ENCODE measurements around the gene ERCC8. TPM values are rescaled to one million over a fixed set of nuclear protein-coding genes. Genes with fewer than 3 reads are reported as not detected.
A peak's percentile ranks its signal among the peaks of the same experiment; 100 is the strongest.

ERCC8 gene
- total and polyA plus RNA-seq, 9 of the 15 experiments (the other 6 are each of a cell fraction or from before 2014, with no cell fraction given) = 10.1 to 41.8 (median 24.4) TPM

- TF ChIP-seq FOXP4 (CRISPR knock-in tag; IDR thresholded peaks at IDR 0.05; ENCODE audit: borderline replicate concordance) (no peak), MEIS2 (IDR thresholded peaks at IDR 0.05; ENCODE audit: partially characterized antibody) (no peak), ZNF695 (CRISPR knock-in tag; IDR thresholded peaks at IDR 0.05) (no peak), PCBP2 (IDR thresholded peaks at IDR 0.05; ENCODE audit: low read depth, low read length, poor library complexity, severe bottlenecking) (no peak), ZEB2 (IDR thresholded peaks at IDR 0.05) (0 out of 2 replicates have a peak, but pooled peaks have one; percentile 38), MITF (IDR thresholded peaks at IDR 0.05) (no peak), ZNF830 (CRISPR knock-in tag; IDR thresholded peaks at IDR 0.05) (no peak), CEBPZ (IDR thresholded peaks at IDR 0.05; ENCODE audit: borderline replicate concordance, low read depth, low read length) (no peak), STAG1 (CRISPR knock-in tag; IDR thresholded peaks at IDR 0.05; ENCODE audit: borderline replicate concordance) (no peak), MCM2 (IDR thresholded peaks at IDR 0.05; ENCODE audit: low read depth) (no peak), KAT8 (IDR thresholded peaks at IDR 0.05; ENCODE audit: low read depth) (no peak), FOXM1 (IDR thresholded peaks at IDR 0.05; ENCODE audit: low read depth) (no peak), FOXM1 (CRISPR knock-in tag; IDR thresholded peaks at IDR 0.05; ENCODE audit: low read depth) (no peak), DPF2 (IDR thresholded peaks at IDR 0.05) (0 out of 2 replicates have a peak, but pooled peaks have one; percentile 20), ZNF592 (IDR thresholded peaks at IDR 0.05) (no peak), ZNF212 (CRISPR knock-in tag; IDR thresholded peaks at IDR 0.05) (no peak)
Measured at GRCh38 chr5:60993425-60993824, 48.6 kb upstream of the ERCC8 start (continued).

Measured in K562 (cell line).